ENCODE measurements around the gene OR2M3. TPM values are rescaled to one million over a fixed set of nuclear protein-coding genes. Genes with fewer than 3 reads are reported as not detected.

OR2M3 gene
- total RNA-seq (2021; fragmentation: NEBNext Ultra II Directional; extraction: Animal tissue kit (Norgen Biotek cat#: 25700)) (not detected in 2 replicates), polyA plus RNA-seq (2011; rRNA removed) (not detected in 2 replicates), polyA minus RNA-seq (2011; rRNA and poly(A)+ RNA removed) (not detected in 2 replicates)
- polyA plus RNA-seq (2011; cell fraction: cytosol; rRNA removed), result not detected
- polyA plus RNA-seq (2011; cell fraction: nucleus; rRNA removed), result not detected
- not detected in 4 replicates for polyA plus RNA-seq (2012, experiment 1 of 2)
- not detected for polyA plus RNA-seq (2012, experiment 2 of 2)
- polyA plus RNA-seq (2013, experiment 1 of 2), result not detected
- polyA plus RNA-seq (2013, experiment 2 of 2), result not detected
- polyA minus RNA-seq (2011; cell fraction: cytosol; rRNA and poly(A)+ RNA removed), result not detected
- not detected for polyA minus RNA-seq (2011; cell fraction: nucleus; rRNA and poly(A)+ RNA removed)
- long read RNA-seq, experiment 1, result 0 reads
- long read RNA-seq, experiment 2, result 0 reads

- WGBS, 2 experiments (ENCODE audit: extremely low coverage in 1 of 2, insufficient coverage in 1 of 2, insufficient read length in 1 of 2, insufficient replicate concordance in 2 of 2, low coverage in 1 of 2, low lambda C conversion rate in 2 of 2, missing lambda C conversion rate in 1 of 2), result 72% methylated on average over 4 of the region's 4 CpGs; no CpG with 5 or more reads in 1 of the 2 experiments
- TF ChIP-seq CREB1 (IDR thresholded peaks at IDR 0.05) (no peak), KDM5A (IDR thresholded peaks at IDR 0.05; ENCODE audit: low read length) (no peak)
Measured at GRCh38 chr1:248196965-248197364, at the start of gene OR2M3. Gene OR2M3 (plus strand): TSS chr1:248197265. CDS start chr1:248203068, 5,803 bp downstream.

More at GRCh38 chr1:248196965-248197364, at the start of gene OR2M3:
- FAIRE-seq (no peak), DNase-seq (ENCODE audit: low read depth in 1 of 2, low spot score in 2 of 2) (no peak)
- H3K4ac ChIP-seq (replicated peaks; ENCODE audit: insufficient read length, low read depth, low read length), result no peak within 1 kb of the TSS
- no peak within 1 kb of the TSS for H3K4me3 ChIP-seq (ENCODE audit: extremely low read depth in 1 of 4, insufficient read depth in 2 of 4, low read depth in 3 of 4, low read length in 4 of 4)
- H2BK15ac ChIP-seq (ENCODE audit: low read length), result no peak within 1 kb of the TSS
- H3K27ac ChIP-seq (ENCODE audit: low read depth, low read length), result no peak within 1 kb of the TSS
- H2BK12ac ChIP-seq (ENCODE audit: low read depth, low read length), result no peak within 1 kb of the TSS
- H2AFZ ChIP-seq (ENCODE audit: low read length), result no peak within 1 kb of the TSS
- no peak within 1 kb of the TSS for H3K23ac ChIP-seq (ENCODE audit: insufficient read length)
- H3K9ac ChIP-seq (replicated peaks in 1 of 4; ENCODE audit: extremely low read depth in 1 of 4, low read depth in 3 of 4, low read length in 3 of 4), result no peak within 1 kb of the TSS
- H3K79me1 ChIP-seq (ENCODE audit: low read depth, low read length), result no peaks in the 10 kb centered on the region
- H2BK120ac ChIP-seq (replicated peaks; ENCODE audit: low read depth, low read length), result no peak within 1 kb of the TSS
- CTCF ChIA-PET (ENCODE audit: partially characterized antibody), result no interaction called here
- H4K91ac ChIP-seq (replicated peaks; ENCODE audit: insufficient read length, low read length), result no peak within 1 kb of the TSS
- no peak within 1 kb of the TSS for H3K4me2 ChIP-seq (ENCODE audit: insufficient read depth in 1 of 2, low read depth in 2 of 2, low read length in 2 of 2)
- H2AK5ac ChIP-seq (ENCODE audit: low read depth, low read length), result no peak within 1 kb of the TSS
- no peak within 1 kb of the TSS for H4K5ac ChIP-seq (ENCODE audit: insufficient read length, low read depth, low read length)
- H3K23me2 ChIP-seq (ENCODE audit: low read depth, low read length), result no peaks in the 10 kb centered on the region
- no peaks in the 10 kb centered on the region for H4K20me1 ChIP-seq (replicated peaks in 1 of 2; ENCODE audit: control insufficient read depth in 1 of 2, insufficient read depth in 2 of 2, low read length in 2 of 2)
- H3K9me3 ChIP-seq (ENCODE audit: insufficient read depth in 2 of 2, low read depth in 1 of 2, low read length in 1 of 2), result peaks cover 35 to 43% of the 10 kb centered on the region in 2 experiments
- H3K36me3 ChIP-seq (ENCODE audit: control insufficient read depth in 2 of 4, insufficient read depth in 4 of 4, low read length in 3 of 4), result no peaks in the 10 kb centered on the region; a peak in 1 of 8 replicates
- H3K56ac ChIP-seq (replicated peaks; ENCODE audit: insufficient read length, low read depth, low read length), result no peak within 1 kb of the TSS
- no peaks in the 10 kb centered on the region for H3K79me2 ChIP-seq (ENCODE audit: control insufficient read depth in 1 of 2, insufficient read depth in 2 of 2, low read length in 2 of 2)
- H3K27me3 ChIP-seq (replicated peaks in 1 of 4; ENCODE audit: control insufficient read depth in 3 of 4, extremely low read depth in 1 of 4, insufficient read depth in 3 of 4, low read length in 3 of 4), result no peaks in the 10 kb centered on the region
- no peak within 1 kb of the TSS for H3K14ac ChIP-seq (ENCODE audit: insufficient read length)
- H3K18ac ChIP-seq (ENCODE audit: extremely low read depth, low read length), result no peak within 1 kb of the TSS
- no peak within 1 kb of the TSS for H2BK5ac ChIP-seq (ENCODE audit: low read depth, low read length)
- POLR2A ChIA-PET (ENCODE audit: partially characterized antibody), result no interaction called here
- no peak within 1 kb of the TSS for H4K8ac ChIP-seq (ENCODE audit: extremely low read depth, insufficient read depth, low read length)
- H2BK20ac ChIP-seq (ENCODE audit: low read length), result no peak within 1 kb of the TSS
- H3K4me1 ChIP-seq (replicated peaks in 1 of 4; ENCODE audit: control insufficient read depth in 3 of 4, insufficient read depth in 4 of 4, low read length in 3 of 4), result no peaks in the 10 kb centered on the region
